ENCODE data around the gene ORMDL1. TPM values are rescaled to one million over a fixed set of nuclear protein-coding genes. Genes with fewer than 3 reads are reported as not detected.
A peak's percentile ranks its signal among the peaks of the same experiment; 100 is the strongest.
"Not testable (repeated sequence)": the region's sequence is repeated elsewhere in the genome, so short reads cannot be mapped to it uniquely, and the experiment has no call there.

The ORMDL1 gene
- total RNA-seq, 2 experiments from 2014 or later: 45.2 to 49.2 TPM

GRCh38 chr2:189770590-189771322, 13.4 kb downstream of the ORMDL1 start:
- no peak for DNase-seq
- Mint-ChIP-seq H3K27me3 (no peaks in the 10 kb centered on the region), H3K9me3 (ENCODE audit: low read depth) (no peaks in the 10 kb centered on the region), H3K4me3 (no peak overlapping the region), H3K36me3 (ENCODE audit: low read depth) (peaks cover 38% of the 10 kb centered on the region), H3K4me1 (no peaks in the 10 kb centered on the region), H3K27ac (no peak overlapping the region)
- ATAC-seq: no peak
- ChIA-PET CTCF (interaction anchor here (3.9 kb wide), 1 partner anchor 8 kb away, joined by 21 read pairs; the partner anchor contains the start of gene OSGEPL1), POLR2A (interaction anchor here (1.2 kb wide), 1 partner anchor 8 kb away, joined by 4 read pairs; the partner anchor contains the start of gene OSGEPL1)
- intact Hi-C loops (cut with DNase I, micrococcal nuclease): no loop called here

- DNase-seq (no peak), ATAC-seq (no peak)
- H3K9me3 Mint-ChIP-seq (ENCODE audit: low read depth): no peaks in the 10 kb centered on the region
- H3K36me3 Mint-ChIP-seq (ENCODE audit: low read depth): peaks cover 16% of the 10 kb centered on the region
- ChIA-PET CTCF (interaction anchor here (0.7 to 4.9 kb wide), 8 partner anchors 9 to 743 kb away, joined by 3 to 53 read pairs (median 10); partner anchors contain the start of genes ASNSD1, ORMDL1 and PMS1), POLR2A (interaction anchor here (0.6 to 1.6 kb wide), 3 partner anchors 20 to 90 kb away, joined by 3 read pairs; partner anchors contain the start of genes ORMDL1 and PMS1)
- no peaks in the 10 kb centered on the region for H3K27me3 Mint-ChIP-seq
- peak overlapping the region; percentile 13 for H3K27ac Mint-ChIP-seq
- intact Hi-C loops (cut with DNase I, micrococcal nuclease): loop anchor here (2.0 to 5.0 kb wide), 4 partner anchors 308 to 1118 kb away; partner anchors contain the start of genes GLS (in 1 of the 2), HIBCH (in 1 of the 2) and NAB1 (in 1 of the 2)
- H3K4me3 Mint-ChIP-seq: peak overlapping the region; percentile 89
- H3K4me1 Mint-ChIP-seq: peaks cover 13% of the 10 kb centered on the region
These were observed 20.1 kb downstream of the ORMDL1 start for GRCh38 chr2:189763908-189764661.

- ChIA-PET POLR2A (interaction anchor here (0.6 to 1.2 kb wide), 6 partner anchors 9 to 223 kb away, joined by 3 to 7 read pairs (median 3); partner anchors contain the start of genes ORMDL1 and PMS1), CTCF (interaction anchor here (0.6 to 4.9 kb wide), 21 partner anchors 10 to 1304 kb away, joined by 3 to 53 read pairs (median 4); partner anchors contain the start of genes ANKAR, ASNSD1, ORMDL1 and PMS1)
- H3K27ac Mint-ChIP-seq: peak within 1 kb of the TSS; percentile 96
- ATAC-seq (peak; percentile 97), DNase-seq (peak; percentile 96)
- no peaks in the 10 kb centered on the region for H3K9me3 Mint-ChIP-seq (ENCODE audit: low read depth)
- H3K36me3 Mint-ChIP-seq (ENCODE audit: low read depth): peaks cover 15% of the 10 kb centered on the region
- peaks cover 15% of the 10 kb centered on the region for H3K4me1 Mint-ChIP-seq
- intact Hi-C loops (cut with DNase I, micrococcal nuclease): loop anchor here (1.0 to 5.0 kb wide), 8 partner anchors 22 to 1120 kb away; partner anchors contain the start of genes ASNSD1 (in 2 of the 2), ORMDL1 (in 2 of the 2), PMS1 (in 2 of the 2) and ANKAR (in 1 of the 2)
- H3K4me3 Mint-ChIP-seq: peak within 1 kb of the TSS; percentile 89
- no peaks in the 10 kb centered on the region for H3K27me3 Mint-ChIP-seq
These were observed 21.4 kb downstream of the ORMDL1 start, which contains the start of gene OSGEPL1 for GRCh38 chr2:189762551-189763298. Gene OSGEPL1, minus strand, starts transcription at chr2:189762792. Its CDS starts 1,152 bp downstream, at chr2:189761640.

- Mint-ChIP-seq H3K27ac (peak overlapping the region; percentile 96), H3K9me3 (ENCODE audit: low read depth) (no peaks in the 10 kb centered on the region), H3K4me3 (peak overlapping the region; percentile 89), H3K27me3 (no peaks in the 10 kb centered on the region), H3K36me3 (ENCODE audit: low read depth) (peaks cover 14% of the 10 kb centered on the region), H3K4me1 (peaks cover 15% of the 10 kb centered on the region)
- no peak for DNase-seq
- intact Hi-C loops (cut with DNase I, micrococcal nuclease): loop anchor here (1.0 to 5.0 kb wide), 8 partner anchors 22 to 1120 kb away; partner anchors contain the start of genes ASNSD1 (in 2 of the 2), ORMDL1 (in 2 of the 2), PMS1 (in 2 of the 2) and ANKAR (in 1 of the 2)
- ChIA-PET CTCF (interaction anchor here (0.6 to 4.9 kb wide), 19 partner anchors 10 to 1304 kb away, joined by 3 to 53 read pairs (median 4); partner anchors contain the start of genes ANKAR, ASNSD1, ORMDL1 and PMS1), POLR2A (interaction anchor here (0.8 to 1.2 kb wide), 4 partner anchors 9 to 79 kb away, joined by 3 to 7 read pairs (median 4); partner anchors contain the start of genes ORMDL1 and PMS1)
- ATAC-seq: peak; percentile 16
These were observed 21.9 kb downstream of the ORMDL1 start for GRCh38 chr2:189762229-189762550.

GRCh38 chr2:189760154-189760553, 24.0 kb downstream of the ORMDL1 start:
- POLR2A ChIA-PET; ATAC-seq; H3K27me3 Mint-ChIP-seq; DNase-seq; H3K36me3 Mint-ChIP-seq (ENCODE audit: low read depth); H3K9me3 Mint-ChIP-seq (ENCODE audit: low read depth); H3K27ac Mint-ChIP-seq; H3K4me3 Mint-ChIP-seq: not testable (repeated sequence)
- CTCF ChIA-PET: interaction anchor here (1.0 to 4.9 kb wide), 2 partner anchors 9 to 15 kb away, joined by 3 to 53 read pairs; no protein-coding TSS in a partner anchor
- peaks cover 15% of the 10 kb centered on the region for H3K4me1 Mint-ChIP-seq
- intact Hi-C loops (cut with DNase I, micrococcal nuclease): loop anchor here (5.0 kb wide), 3 partner anchors 312 to 1122 kb away; partner anchors contain the start of genes GLS (in 1 of the 2) and HIBCH (in 1 of the 2)

GRCh38 chr2:189756311-189756952, 27.7 kb downstream of the ORMDL1 start:
- no peaks in the 10 kb centered on the region for H3K9me3 Mint-ChIP-seq (ENCODE audit: low read depth)
- no peak overlapping the region for H3K4me3 Mint-ChIP-seq
- peaks cover 7% of the 10 kb centered on the region for H3K36me3 Mint-ChIP-seq (ENCODE audit: low read depth)
- no peak for DNase-seq
- ChIA-PET POLR2A (no interaction called here), CTCF (interaction anchor here (1.0 kb wide), 2 partner anchors 61 to 98 kb away, joined by 3 to 4 read pairs; no protein-coding TSS in a partner anchor)
- intact Hi-C loops (cut with DNase I, micrococcal nuclease): no loop called here
- H3K4me1 Mint-ChIP-seq: peaks cover 2% of the 10 kb centered on the region
- H3K27me3 Mint-ChIP-seq: no peaks in the 10 kb centered on the region
- no peak overlapping the region for H3K27ac Mint-ChIP-seq
- no peak for ATAC-seq

GRCh38 chr2:189751080-189751658, 33.0 kb downstream of the ORMDL1 start:
- DNase-seq: peak; percentile 57
- ATAC-seq: peak; percentile 71
- H3K27ac Mint-ChIP-seq: no peak overlapping the region
- no peaks in the 10 kb centered on the region for H3K27me3 Mint-ChIP-seq
- ChIA-PET POLR2A (no interaction called here), CTCF (interaction anchor here (0.6 to 6.0 kb wide), 19 partner anchors 11 to 320 kb away, joined by 3 to 53 read pairs (median 4); partner anchors contain the start of genes ORMDL1, OSGEPL1 and PMS1)
- no peaks in the 10 kb centered on the region for H3K9me3 Mint-ChIP-seq (ENCODE audit: low read depth)
- H3K4me1 Mint-ChIP-seq: no peaks in the 10 kb centered on the region
- intact Hi-C loops (cut with DNase I, micrococcal nuclease): loop anchor here in 1 of 2 experiments (1.0 kb wide), 2 partner anchors 90 to 319 kb away; partner anchors contain the start of gene ASNSD1
- H3K36me3 Mint-ChIP-seq (ENCODE audit: low read depth): peaks cover 4% of the 10 kb centered on the region
- H3K4me3 Mint-ChIP-seq: no peak overlapping the region

- CTCF ChIA-PET: interaction anchor here (0.7 kb wide), 2 partner anchors 11 to 87 kb away, joined by 3 read pairs; no protein-coding TSS in a partner anchor
- Mint-ChIP-seq H3K36me3 (ENCODE audit: low read depth) (no peaks in the 10 kb centered on the region), H3K27me3 (no peaks in the 10 kb centered on the region), H3K27ac (no peak overlapping the region), H3K4me3 (no peak overlapping the region), H3K4me1 (no peaks in the 10 kb centered on the region), H3K9me3 (ENCODE audit: low read depth) (no peaks in the 10 kb centered on the region)
- POLR2A ChIA-PET: no interaction called here
- no peak for DNase-seq
- ATAC-seq: no peak
- intact Hi-C loops (cut with DNase I, micrococcal nuclease): no loop called here
These were observed 54.7 kb downstream of the ORMDL1 start for GRCh38 chr2:189729430-189729829.

- Mint-ChIP-seq H3K4me3 (no peak overlapping the region), H3K27ac (no peak overlapping the region), H3K9me3 (ENCODE audit: low read depth) (no peaks in the 10 kb centered on the region), H3K27me3 (no peaks in the 10 kb centered on the region), H3K36me3 (ENCODE audit: low read depth) (no peaks in the 10 kb centered on the region), H3K4me1 (peaks cover 15% of the 10 kb centered on the region)
- no peak for DNase-seq
- intact Hi-C loops (cut with DNase I, micrococcal nuclease): no loop called here
- CTCF ChIA-PET: no interaction called here
- POLR2A ChIA-PET: no interaction called here
- ATAC-seq: no peak
These were observed 57.3 kb downstream of the ORMDL1 start for GRCh38 chr2:189726849-189727248.

GRCh38 chr2:189726271-189726670, 57.9 kb downstream of the ORMDL1 start:
- ATAC-seq: no peak
- Mint-ChIP-seq H3K27ac (no peak overlapping the region), H3K36me3 (ENCODE audit: low read depth) (no peaks in the 10 kb centered on the region), H3K27me3 (no peaks in the 10 kb centered on the region), H3K4me3 (no peak overlapping the region), H3K9me3 (ENCODE audit: low read depth) (no peaks in the 10 kb centered on the region), H3K4me1 (peaks cover 15% of the 10 kb centered on the region)
- intact Hi-C loops (cut with DNase I, micrococcal nuclease): no loop called here
- ChIA-PET POLR2A (no interaction called here), CTCF (no interaction called here)
- no peak for DNase-seq

Data from activated CD4-positive, alpha-beta T cell treated with anti-CD3 and anti-CD28 coated beads for 36 hours (primary cell).